Kidney (tissue), 2 donors: ENCODE data around the gene FOXD4. TPM values are rescaled to one million over a fixed set of nuclear protein-coding genes. Genes with fewer than 3 reads are reported as not detected.

Experiments used
- polyA plus RNA-seq: library from polyadenylated mRNA; stranded (reverse); fragments of 350-450 nt; fragmentation: Illumina TruSeq; extraction: RNeasy Lipid Tissue Mini Kit (QIAGEN cat#74804); gene quantifications from one replicate; pipeline ENCODE4 v1.2.3, GENCODE V29; 2014; ENCODE audit warnings: low read depth, low replicate concordance; ENCODE audit not compliant: insufficient read depth
- total RNA-seq: library from RNA; stranded (reverse); fragmentation: NEBNext Ultra II Directional; extraction: Animal tissue kit (Norgen Biotek cat#: 25700); gene quantifications from one replicate; pipeline ENCODE4 v1.2.1, GENCODE V29; 2021
- donor health status: DM: yes; HTN: yes; CAD: no.

The FOXD4 gene
- total and polyA plus RNA-seq, 2 donors from 2014 or later: 0.43 to 0.60 TPM

Other genes starting within 250 kb of the FOXD4 start
- gene WASHC1, start 89.0 kb downstream of the FOXD4 start, total RNA-seq: 24.0 TPM
- gene WASHC1, start 89.0 kb downstream of the FOXD4 start, polyA plus RNA-seq: 16.6 TPM
- gene ZNG1A, start 60.6 kb upstream of the FOXD4 start, total RNA-seq: 32.7 TPM
- gene ZNG1A, start 60.6 kb upstream of the FOXD4 start, polyA plus RNA-seq: 58.0 TPM
- gene DOCK8, start 96.4 kb upstream of the FOXD4 start, total RNA-seq: 46.5 TPM
- 5.0 TPM for gene DOCK8, start 96.4 kb upstream of the FOXD4 start, polyA plus RNA-seq